ENCODE data around the gene NAALADL2.

The NAALADL2 gene

GRCh38 chr3:174859114-174859735 lies at the start of gene NAALADL2:
Gene NAALADL2, plus strand, starts transcription at chr3:174859334.
- H3K4me3 ChIP-seq (ENCODE audit: low read depth, low read length): no peak within 1 kb of the TSS
- no peak for DNase-seq (ENCODE audit: low read depth)
- no peak for TF ChIP-seq CTCF (IDR thresholded peaks at IDR 0.05; ENCODE audit: low read depth, low read length, missing control alignments)
- in situ Hi-C loops (cut with HindIII; ENCODE audit: low sequenced_read_pairs): no loop called here

DNA sequence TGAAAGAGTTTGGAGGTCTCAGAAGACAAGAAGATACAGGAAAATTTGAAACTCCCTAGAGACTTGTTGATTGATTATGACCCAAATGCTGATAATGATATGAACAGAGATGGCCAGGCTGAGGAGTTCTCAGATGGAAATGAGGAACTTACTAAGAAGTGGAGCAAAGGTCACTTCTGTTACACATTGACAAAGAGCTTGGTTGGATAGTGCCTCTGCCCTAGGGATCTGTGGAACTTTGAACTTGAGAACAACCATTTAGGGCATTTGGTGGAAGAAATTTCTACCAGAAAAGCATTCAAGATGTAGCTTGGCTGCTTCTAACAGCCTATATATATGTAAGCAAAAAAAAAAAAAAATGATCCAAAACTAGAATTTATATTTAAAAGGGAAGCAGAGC lies 48.9 kb upstream of the NAALADL2 start:
- no peak for TF ChIP-seq CTCF (IDR thresholded peaks at IDR 0.05; ENCODE audit: low read depth, low read length, missing control alignments)

DNA sequence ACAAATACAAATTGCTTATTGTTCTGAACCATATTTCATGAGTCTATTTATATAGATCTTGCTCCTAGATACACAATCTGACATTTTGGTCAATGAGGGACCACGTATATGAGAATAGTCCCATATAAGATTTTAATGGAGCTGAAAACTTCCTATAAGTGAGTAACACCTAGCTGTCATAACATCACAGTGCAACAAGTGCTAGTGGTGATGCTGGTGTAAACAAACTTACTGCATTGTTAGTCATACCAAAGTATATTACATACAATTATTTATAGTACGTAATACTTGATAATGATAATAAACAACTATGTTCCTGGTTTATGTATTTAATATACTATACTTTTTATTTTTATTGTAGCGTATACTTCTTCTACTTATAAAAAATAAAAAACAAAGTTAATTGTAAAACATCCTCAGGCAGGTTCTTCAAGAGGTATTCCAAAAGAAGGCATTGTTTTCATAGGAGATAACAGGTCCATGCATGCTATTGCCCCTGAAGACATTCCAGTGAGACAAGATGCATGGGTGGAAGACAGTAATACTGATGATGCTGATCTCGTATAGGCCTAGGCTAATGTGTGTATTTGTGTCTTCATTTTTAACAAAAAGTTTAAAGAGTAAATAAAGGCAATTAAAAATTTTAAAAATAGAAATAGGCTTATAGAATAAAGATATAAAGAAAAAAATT lies 46.8 kb upstream of the NAALADL2 start:
- no peak for DNase-seq (ENCODE audit: low read depth)
- H3K4me3 ChIP-seq (ENCODE audit: low read depth, low read length): no peak overlapping the region
- TF ChIP-seq CTCF (IDR thresholded peaks at IDR 0.05; ENCODE audit: low read depth, low read length, missing control alignments): no peak
- in situ Hi-C loops (cut with HindIII; ENCODE audit: low sequenced_read_pairs): no loop called here

More for the DNA sequence above, 48.9 kb upstream of the NAALADL2 start:
- no peak overlapping the region for H3K4me3 ChIP-seq (ENCODE audit: low read depth, low read length)
- DNase-seq (ENCODE audit: low read depth): no peak
- in situ Hi-C loops (cut with HindIII; ENCODE audit: low sequenced_read_pairs): no loop called here

DNA sequence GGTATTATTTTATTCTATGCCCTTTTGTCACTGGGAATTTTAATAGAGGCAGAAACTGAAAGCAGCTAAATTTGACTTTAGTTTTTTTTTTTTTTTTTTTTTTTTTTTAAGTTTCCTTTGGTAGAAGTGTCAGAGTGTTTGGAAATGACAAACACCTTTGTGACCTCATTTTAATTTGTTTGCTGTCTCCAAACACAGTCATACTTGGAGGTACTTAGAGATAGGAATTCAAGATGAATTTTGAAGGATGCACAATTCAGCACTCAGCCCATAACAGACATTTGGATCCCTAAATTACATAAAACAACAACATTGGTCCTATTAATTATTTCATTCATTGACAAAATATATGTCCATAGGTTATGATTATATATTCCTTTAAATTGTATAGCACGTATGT lies 43.4 kb upstream of the NAALADL2 start:
- in situ Hi-C loops (cut with HindIII; ENCODE audit: low sequenced_read_pairs): no loop called here

GRCh38 chr3:174820885-174821284 lies 38.2 kb upstream of the NAALADL2 start:
- no peak for DNase-seq (ENCODE audit: low read depth)
- H3K4me3 ChIP-seq (ENCODE audit: low read depth, low read length): no peak overlapping the region
- in situ Hi-C loops (cut with HindIII; ENCODE audit: low sequenced_read_pairs): no loop called here
- TF ChIP-seq CTCF (IDR thresholded peaks at IDR 0.05; ENCODE audit: low read depth, low read length, missing control alignments): no peak

More for the DNA sequence above, 43.4 kb upstream of the NAALADL2 start:
- H3K4me3 ChIP-seq (ENCODE audit: low read depth, low read length): no peak overlapping the region
- no peak for TF ChIP-seq CTCF (IDR thresholded peaks at IDR 0.05; ENCODE audit: low read depth, low read length, missing control alignments)
- no peak for DNase-seq (ENCODE audit: low read depth)

DNA sequence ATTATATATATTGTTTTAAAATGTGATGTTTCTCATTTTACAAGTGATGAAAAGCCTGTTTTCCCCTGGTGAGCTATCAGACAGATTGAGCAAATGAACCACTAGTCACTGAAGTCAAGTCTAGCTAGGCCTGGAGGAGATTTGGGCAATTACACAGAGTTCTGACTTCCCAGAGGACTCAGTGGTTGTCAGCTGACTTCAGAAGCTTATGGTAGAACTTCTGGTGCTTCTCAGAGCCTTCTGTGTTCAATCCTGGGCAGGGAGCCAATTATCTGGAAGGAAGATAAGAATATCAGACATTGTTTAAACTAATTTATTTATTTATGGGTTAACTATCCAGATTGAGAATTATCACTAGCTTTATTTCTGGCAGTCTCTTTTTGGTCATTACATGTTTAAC lies 37.7 kb upstream of the NAALADL2 start:
- no peak for DNase-seq (ENCODE audit: low read depth)
- in situ Hi-C loops (cut with HindIII; ENCODE audit: low sequenced_read_pairs): no loop called here
- no peak overlapping the region for H3K4me3 ChIP-seq (ENCODE audit: low read depth, low read length)
- TF ChIP-seq CTCF (IDR thresholded peaks at IDR 0.05; ENCODE audit: low read depth, low read length, missing control alignments): no peak

All from astrocyte of the cerebellum (primary cell).